ENCODE results near the gene ASXL1. TPM values are rescaled to one million over a fixed set of nuclear protein-coding genes. Genes with fewer than 3 reads are reported as not detected.
A peak's percentile ranks its signal among the peaks of the same experiment; 100 is the strongest.

The ASXL1 gene
- total RNA-seq, 3 donors from 2014 or later (not counting 1 experiment from before 2014, with no cell fraction given): 106 to 125 (median 108) TPM

- 96% methylated on average over 3 of the region's 3 CpGs for WGBS (ENCODE audit: insufficient coverage)
- H3K9me3 ChIP-seq (ENCODE audit: control insufficient read depth, insufficient read depth, low read length): no peaks in the 10 kb centered on the region
- no peaks in the 10 kb centered on the region for H3K27me3 Mint-ChIP-seq (ENCODE audit: low read depth in 2 of 2)
- intact Hi-C loops (cut with micrococcal nuclease): no loop called here
- H3K4me3 ChIP-seq (ENCODE audit: low read length): no peak overlapping the region
- ATAC-seq: no peak
- peaks cover 14% of the 10 kb centered on the region for H3K36me3 Mint-ChIP-seq
- no peak overlapping the region for H3K4me3 Mint-ChIP-seq
- H3K36me3 ChIP-seq (ENCODE audit: control insufficient read depth, insufficient read depth, low read length): peaks cover 28% of the 10 kb centered on the region
- peaks cover 0 to 8% of the 10 kb centered on the region in 2 donors for H3K4me1 Mint-ChIP-seq
- no peaks in the 10 kb centered on the region for H3K27me3 ChIP-seq (ENCODE audit: control insufficient read depth, insufficient read depth, low read length)
- TF ChIP-seq, protein P1, sequence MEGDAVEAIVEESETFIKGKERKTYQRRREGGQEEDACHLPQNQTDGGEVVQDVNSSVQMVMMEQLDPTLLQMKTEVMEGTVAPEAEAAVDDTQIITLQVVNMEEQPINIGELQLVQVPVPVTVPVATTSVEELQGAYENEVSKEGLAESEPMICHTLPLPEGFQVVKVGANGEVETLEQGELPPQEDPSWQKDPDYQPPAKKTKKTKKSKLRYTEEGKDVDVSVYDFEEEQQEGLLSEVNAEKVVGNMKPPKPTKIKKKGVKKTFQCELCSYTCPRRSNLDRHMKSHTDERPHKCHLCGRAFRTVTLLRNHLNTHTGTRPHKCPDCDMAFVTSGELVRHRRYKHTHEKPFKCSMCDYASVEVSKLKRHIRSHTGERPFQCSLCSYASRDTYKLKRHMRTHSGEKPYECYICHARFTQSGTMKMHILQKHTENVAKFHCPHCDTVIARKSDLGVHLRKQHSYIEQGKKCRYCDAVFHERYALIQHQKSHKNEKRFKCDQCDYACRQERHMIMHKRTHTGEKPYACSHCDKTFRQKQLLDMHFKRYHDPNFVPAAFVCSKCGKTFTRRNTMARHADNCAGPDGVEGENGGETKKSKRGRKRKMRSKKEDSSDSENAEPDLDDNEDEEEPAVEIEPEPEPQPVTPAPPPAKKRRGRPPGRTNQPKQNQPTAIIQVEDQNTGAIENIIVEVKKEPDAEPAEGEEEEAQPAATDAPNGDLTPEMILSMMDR (IDR thresholded peaks at IDR 0.05): no peak
- no peak overlapping the region for H3K27ac Mint-ChIP-seq
- no peaks in the 10 kb centered on the region for H3K4me1 ChIP-seq (ENCODE audit: control insufficient read depth, insufficient read depth, low read length)
- no peaks in the 10 kb centered on the region for H3K9me3 Mint-ChIP-seq
- DNase-seq: no peak
- no peak overlapping the region for H3K27ac ChIP-seq (ENCODE audit: low read length)
These were observed 42.7 kb upstream of the ASXL1 start for GRCh38 chr20:32315399-32315798.

DNA sequence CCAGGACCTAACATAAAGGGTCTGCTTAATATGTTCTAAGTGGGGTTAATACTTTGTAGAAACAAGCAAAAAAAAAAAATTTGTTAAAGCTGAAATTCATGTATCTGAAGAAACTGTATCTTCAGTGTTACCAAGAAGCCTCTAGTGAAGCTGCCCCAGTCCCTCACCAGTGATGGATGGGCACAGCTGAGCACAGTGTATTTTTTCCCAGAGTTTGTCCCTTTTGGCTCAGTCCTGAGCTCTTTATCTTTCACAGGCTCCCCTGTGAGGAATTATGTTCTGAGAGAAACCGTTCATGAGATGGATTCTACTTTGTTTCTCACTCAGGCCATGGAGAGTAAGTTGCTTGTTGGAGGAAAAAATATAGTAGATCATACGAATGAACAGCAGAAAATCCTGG is 42.2 kb upstream of the ASXL1 start:
- ATAC-seq (no peak), DNase-seq (no peak)
- Mint-ChIP-seq H3K27ac (peak overlapping the region in 1 of 2 donors; percentile 9), H3K4me3 (no peak overlapping the region), H3K4me1 (peaks cover 0 to 8% of the 10 kb centered on the region in 2 donors), H3K27me3 (ENCODE audit: low read depth in 2 of 2) (no peaks in the 10 kb centered on the region), H3K9me3 (no peaks in the 10 kb centered on the region), H3K36me3 (peaks cover 9% of the 10 kb centered on the region)
- WGBS (ENCODE audit: insufficient coverage): 97% methylated on average over 2 of the region's 2 CpGs
- no peak overlapping the region for H3K4me3 ChIP-seq (ENCODE audit: low read length)
- H3K4me1 ChIP-seq (ENCODE audit: control insufficient read depth, insufficient read depth, low read length): no peaks in the 10 kb centered on the region
- peaks cover 25% of the 10 kb centered on the region for H3K36me3 ChIP-seq (ENCODE audit: control insufficient read depth, insufficient read depth, low read length)
- no peak overlapping the region for H3K27ac ChIP-seq (ENCODE audit: low read length)
- H3K27me3 ChIP-seq (ENCODE audit: control insufficient read depth, insufficient read depth, low read length): no peaks in the 10 kb centered on the region
- TF ChIP-seq, protein P1 (IDR thresholded peaks at IDR 0.05): no peak
- intact Hi-C loops (cut with micrococcal nuclease): no loop called here
- no peaks in the 10 kb centered on the region for H3K9me3 ChIP-seq (ENCODE audit: control insufficient read depth, insufficient read depth, low read length)

- Mint-ChIP-seq H3K9me3 (no peaks in the 10 kb centered on the region), H3K36me3 (peaks cover 9% of the 10 kb centered on the region), H3K4me3 (no peak overlapping the region), H3K27me3 (ENCODE audit: low read depth in 2 of 2) (no peaks in the 10 kb centered on the region), H3K4me1 (peaks cover 0 to 8% of the 10 kb centered on the region in 2 donors), H3K27ac (no peak overlapping the region)
- Histone ChIP-seq H3K9me3 (ENCODE audit: control insufficient read depth, insufficient read depth, low read length) (no peaks in the 10 kb centered on the region), H3K27ac (ENCODE audit: low read length) (no peak overlapping the region), H3K4me3 (ENCODE audit: low read length) (no peak overlapping the region), H3K4me1 (ENCODE audit: control insufficient read depth, insufficient read depth, low read length) (no peaks in the 10 kb centered on the region), H3K36me3 (ENCODE audit: control insufficient read depth, insufficient read depth, low read length) (peaks cover 25% of the 10 kb centered on the region), H3K27me3 (ENCODE audit: control insufficient read depth, insufficient read depth, low read length) (no peaks in the 10 kb centered on the region)
- ATAC-seq: no peak
- no peak for DNase-seq
- TF ChIP-seq, protein P1 (IDR thresholded peaks at IDR 0.05): no peak
- 93% methylated on average over 7 of the region's 7 CpGs for WGBS (ENCODE audit: insufficient coverage)
- intact Hi-C loops (cut with micrococcal nuclease): no loop called here
These were observed 41.5 kb upstream of the ASXL1 start for GRCh38 chr20:32316667-32317066.

DNA sequence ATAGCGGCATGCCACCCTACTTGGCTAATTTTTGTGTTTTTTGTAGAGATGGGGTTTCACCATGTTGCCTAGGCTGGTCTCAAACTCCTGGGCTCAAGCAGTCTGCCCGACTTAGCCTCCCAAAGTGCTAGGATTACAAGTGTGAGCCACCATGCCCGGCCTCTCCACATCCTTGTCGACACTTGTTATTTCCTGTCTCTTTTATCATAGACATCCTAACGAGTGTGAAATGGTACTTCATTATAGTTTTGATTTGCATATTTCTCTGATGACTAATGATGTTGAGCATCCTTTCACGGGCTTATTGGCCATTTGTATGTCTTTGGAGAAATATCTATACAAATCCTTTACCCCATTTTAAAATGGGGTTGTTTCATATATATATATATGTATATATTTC is 39.0 kb upstream of the ASXL1 start:
- WGBS (ENCODE audit: insufficient coverage): 52% methylated on average over 4 of the region's 6 CpGs
- no peaks in the 10 kb centered on the region for H3K9me3 Mint-ChIP-seq
- Histone ChIP-seq H3K27me3 (ENCODE audit: control insufficient read depth, insufficient read depth, low read length) (no peaks in the 10 kb centered on the region), H3K9me3 (ENCODE audit: control insufficient read depth, insufficient read depth, low read length) (no peaks in the 10 kb centered on the region), H3K4me3 (ENCODE audit: low read length) (no peak overlapping the region), H3K27ac (ENCODE audit: low read length) (no peak overlapping the region), H3K36me3 (ENCODE audit: control insufficient read depth, insufficient read depth, low read length) (peaks cover 22% of the 10 kb centered on the region), H3K4me1 (ENCODE audit: control insufficient read depth, insufficient read depth, low read length) (no peaks in the 10 kb centered on the region)
- intact Hi-C loops (cut with micrococcal nuclease): no loop called here
- H3K4me1 Mint-ChIP-seq: peaks cover 0 to 8% of the 10 kb centered on the region in 2 donors
- no peaks in the 10 kb centered on the region for H3K27me3 Mint-ChIP-seq (ENCODE audit: low read depth in 2 of 2)
- H3K27ac Mint-ChIP-seq: peak overlapping the region in 1 of 2 donors; percentile 68
- no peak overlapping the region for H3K4me3 Mint-ChIP-seq
- ATAC-seq (peak in 2 of 3 donors; percentile 52), DNase-seq (peak in 1 of 2 donors; percentile 18)
- peaks cover 9% of the 10 kb centered on the region for H3K36me3 Mint-ChIP-seq
- TF ChIP-seq, protein P1 (IDR thresholded peaks at IDR 0.05): no peak
